SU-DHL-6 (cell line): ENCODE results near the gene RBM15.

ENCODE experiments used
- H2AFZ ChIP-seq: fragments of 200-600 bp; sonication (generic); 2 replicates; pipeline ENCODE4 v1.6.1; 2014; ENCODE audit warnings: low read depth, mild to moderate bottlenecking, moderate library complexity, mixed read lengths, antibody characterized with exemption, low read length; ENCODE audit not compliant: severe bottlenecking
- H3F3A ChIP-seq: fragments of 200-600 bp; shearing (Covaris generic); 2 replicates; pipeline ENCODE4 v1.6.0; 2016; ENCODE audit warnings: antibody characterized with exemption, mild to moderate bottlenecking; ENCODE audit not compliant: insufficient read depth
- H3K27ac ChIP-seq: fragments of 200-600 bp; sonication (generic); 2 replicates; pipeline ENCODE4 v1.5.1; 2016; ENCODE audit warnings: low read depth, mild to moderate bottlenecking, low read length, moderate library complexity, mixed read lengths
- H3K27me3 ChIP-seq: fragments of 200-600 bp; sonication (generic), shearing (Covaris generic); 2 replicates; pipeline ENCODE4 v1.6.0; 2014; ENCODE audit warnings: mild to moderate bottlenecking, low read length
- H3K36me3 ChIP-seq: fragments of 200-600 bp; sonication (generic); 2 replicates; pipeline ENCODE4 v1.6.1; 2014; ENCODE audit warnings: mild to moderate bottlenecking, low read length, mixed read lengths
- H3K4me2 ChIP-seq: fragments of 300-600, 200-600 bp; shearing (Covaris generic), sonication (generic); 2 replicates; pipeline ENCODE4 v1.6.0; 2014; ENCODE audit warnings: low read length, low read depth, mild to moderate bottlenecking; ENCODE audit not compliant: poor library complexity, severe bottlenecking
- H3K4me3 ChIP-seq: fragments of 200-600 bp; sonication (generic); 2 replicates; pipeline ENCODE4 v1.5.1; 2014; ENCODE audit warnings: antibody characterized with exemption, low read length, mild to moderate bottlenecking, mixed read lengths; ENCODE audit not compliant: insufficient read depth, poor library complexity, severe bottlenecking
- H3K79me2 ChIP-seq: fragments of 200-600 bp; sonication (generic); 2 replicates; pipeline ENCODE4 v1.6.1; 2014; ENCODE audit warnings: mild to moderate bottlenecking, low read length, moderate library complexity; ENCODE audit not compliant: insufficient read depth
- H3K9ac ChIP-seq: fragments of 200-600 bp; sonication (generic); 2 replicates; pipeline ENCODE4 v1.7.0; 2014; ENCODE audit warnings: mild to moderate bottlenecking, low read length
- H3K9me2 ChIP-seq: fragments of 200-600 bp; sonication (generic); replicated peaks from 2 replicates; pipeline ENCODE4 v1.6.1; 2014; ENCODE audit warnings: low read length; ENCODE audit not compliant: insufficient read depth
- H3K9me3 ChIP-seq: fragments of 200-600 bp; sonication (generic); 2 replicates; pipeline ENCODE4 v1.6.1; 2014; ENCODE audit warnings: low read length, mixed read lengths; ENCODE audit not compliant: insufficient read depth
- H4K20me1 ChIP-seq: fragments of 200-600 bp; sonication (generic); 2 replicates; pipeline ENCODE4 v1.6.1; 2014; ENCODE audit warnings: low read depth, mild to moderate bottlenecking, antibody characterized with exemption, low read length, moderate library complexity, mixed read lengths
- EZH2phosphoT487 ChIP-seq: fragments of 200-600 bp; sonication (generic), shearing (Covaris generic); conservative IDR thresholded peaks from 2 replicates; pipeline ENCODE4 v1.6.1; 2018; ENCODE audit warnings: mild to moderate bottlenecking, antibody characterized with exemption, low read length, moderate library complexity, mixed read lengths
- TF ChIP-seq, protein P1 (sequence below): fragments of 200-600 bp; sonication (generic); IDR thresholded peaks from one replicate; pipeline ENCODE4 v1.5.1; 2017; ENCODE audit warnings: antibody characterized with exemption, mild to moderate bottlenecking, low read length, moderate library complexity; ENCODE audit not compliant: insufficient read depth, poor library complexity, severe bottlenecking

The RBM15 gene

DNA sequence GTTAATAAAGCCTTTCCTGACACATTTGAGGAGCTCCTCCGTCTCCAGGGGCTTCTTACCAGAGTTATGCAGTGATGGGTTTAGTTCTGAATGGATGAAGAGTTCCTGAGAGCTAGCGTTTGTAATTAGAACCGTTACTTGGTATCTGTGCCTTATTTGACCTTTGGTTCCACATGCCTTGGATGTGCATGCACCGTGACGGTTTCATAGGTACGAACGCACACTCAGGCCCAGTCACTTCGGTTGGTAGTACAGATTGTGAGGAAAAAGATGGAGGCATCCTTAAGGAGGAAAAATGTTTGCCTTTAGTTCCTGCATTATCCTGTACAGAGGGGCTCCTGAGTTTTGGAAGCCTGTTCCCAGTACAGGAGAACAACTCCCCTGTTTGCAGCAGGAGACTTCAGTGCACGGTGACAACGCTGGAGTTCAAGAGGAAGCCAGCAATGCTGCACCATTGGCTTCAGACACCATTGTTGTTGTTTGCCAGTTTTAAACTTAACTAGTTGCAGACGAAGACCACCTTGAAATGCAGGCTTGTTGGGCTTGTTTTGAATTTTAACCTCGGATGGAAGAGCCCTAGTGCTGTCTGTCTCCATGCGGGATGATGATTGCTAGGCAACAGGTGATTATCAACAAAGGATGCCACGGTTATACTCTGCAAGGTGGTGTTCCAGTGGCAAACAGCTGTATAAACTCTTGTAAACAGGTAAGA lies 8.2 kb downstream of the RBM15 start:
- H3K9ac ChIP-seq, result no peak overlapping the region
- peaks cover 31% of the 10 kb centered on the region; the same call in 1 of the 2 replicates for H3F3A ChIP-seq
- no peaks in the 10 kb centered on the region for H3K27me3 ChIP-seq
- no peaks in the 10 kb centered on the region for H3K9me3 ChIP-seq
- peaks cover 77% of the 10 kb centered on the region for H4K20me1 ChIP-seq
- TF ChIP-seq, protein P1, sequence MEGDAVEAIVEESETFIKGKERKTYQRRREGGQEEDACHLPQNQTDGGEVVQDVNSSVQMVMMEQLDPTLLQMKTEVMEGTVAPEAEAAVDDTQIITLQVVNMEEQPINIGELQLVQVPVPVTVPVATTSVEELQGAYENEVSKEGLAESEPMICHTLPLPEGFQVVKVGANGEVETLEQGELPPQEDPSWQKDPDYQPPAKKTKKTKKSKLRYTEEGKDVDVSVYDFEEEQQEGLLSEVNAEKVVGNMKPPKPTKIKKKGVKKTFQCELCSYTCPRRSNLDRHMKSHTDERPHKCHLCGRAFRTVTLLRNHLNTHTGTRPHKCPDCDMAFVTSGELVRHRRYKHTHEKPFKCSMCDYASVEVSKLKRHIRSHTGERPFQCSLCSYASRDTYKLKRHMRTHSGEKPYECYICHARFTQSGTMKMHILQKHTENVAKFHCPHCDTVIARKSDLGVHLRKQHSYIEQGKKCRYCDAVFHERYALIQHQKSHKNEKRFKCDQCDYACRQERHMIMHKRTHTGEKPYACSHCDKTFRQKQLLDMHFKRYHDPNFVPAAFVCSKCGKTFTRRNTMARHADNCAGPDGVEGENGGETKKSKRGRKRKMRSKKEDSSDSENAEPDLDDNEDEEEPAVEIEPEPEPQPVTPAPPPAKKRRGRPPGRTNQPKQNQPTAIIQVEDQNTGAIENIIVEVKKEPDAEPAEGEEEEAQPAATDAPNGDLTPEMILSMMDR, result no peak
- TF ChIP-seq EZH2phosphoT487, result no peak
- H3K4me2 ChIP-seq, result peak overlapping the region; percentile 84
- H3K9me2 ChIP-seq, result no peaks in the 10 kb centered on the region
- H3K79me2 ChIP-seq, result peaks cover 100% of the 10 kb centered on the region
- peak overlapping the region; percentile 35; the same call in 1 of the 2 replicates for H3K27ac ChIP-seq
- no peak overlapping the region for H2AFZ ChIP-seq
- H3K4me3 ChIP-seq, result peak overlapping the region; percentile 28
- H3K36me3 ChIP-seq, result peaks cover 73% of the 10 kb centered on the region

- no peaks in the 10 kb centered on the region for H3K9me2 ChIP-seq
- H3K9me3 ChIP-seq, result no peaks in the 10 kb centered on the region
- H3F3A ChIP-seq, result peaks cover 31% of the 10 kb centered on the region; the same call in 1 of the 2 replicates
- no peak overlapping the region for H3K27ac ChIP-seq
- TF ChIP-seq, protein P1, result no peak
- TF ChIP-seq EZH2phosphoT487, result no peak
- peaks cover 66% of the 10 kb centered on the region for H3K36me3 ChIP-seq
- peaks cover 70% of the 10 kb centered on the region for H4K20me1 ChIP-seq
- no peak overlapping the region for H3K4me3 ChIP-seq
- H3K9ac ChIP-seq, result no peak overlapping the region
- H2AFZ ChIP-seq, result no peak overlapping the region
- peak overlapping the region; percentile 84 for H3K4me2 ChIP-seq
- H3K79me2 ChIP-seq, result peaks cover 100% of the 10 kb centered on the region
- H3K27me3 ChIP-seq, result no peaks in the 10 kb centered on the region
Observed at GRCh38 chr1:110348050-110348449, 8.9 kb downstream of the RBM15 start.

DNA sequence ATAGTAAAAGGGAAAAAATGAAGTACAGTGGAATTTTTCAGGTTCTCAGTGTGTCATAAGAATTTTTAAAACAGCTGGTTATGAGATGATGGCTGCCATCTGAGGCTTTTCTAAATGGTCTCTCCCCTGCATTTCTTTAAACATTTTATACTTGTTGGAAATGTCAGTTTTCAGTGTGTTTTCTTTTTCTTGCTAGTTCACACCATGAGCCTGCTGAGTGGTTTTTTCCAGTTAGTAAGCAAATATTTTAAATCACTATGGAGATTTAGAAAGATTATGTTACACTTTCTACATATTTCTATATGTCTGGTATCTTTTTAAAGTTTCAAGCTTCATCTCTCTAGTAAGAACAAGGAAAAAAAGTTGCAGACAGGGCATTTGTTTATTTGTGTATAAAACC lies 9.6 kb downstream of the RBM15 start:
- Histone ChIP-seq H2AFZ (no peak overlapping the region), H3K4me3 (no peak overlapping the region), H3K79me2 (peaks cover 100% of the 10 kb centered on the region), H3K9me2 (no peaks in the 10 kb centered on the region), H3K27me3 (no peaks in the 10 kb centered on the region), H3K9me3 (no peaks in the 10 kb centered on the region), H4K20me1 (peaks cover 68% of the 10 kb centered on the region), H3F3A (peaks cover 25% of the 10 kb centered on the region; the same call in 1 of the 2 replicates), H3K36me3 (peaks cover 59% of the 10 kb centered on the region), H3K27ac (no peak overlapping the region), H3K4me2 (peak overlapping the region; percentile 84), H3K9ac (peak overlapping the region; percentile 15; the same call in 1 of the 2 replicates)
- TF ChIP-seq, protein P1, result no peak
- TF ChIP-seq EZH2phosphoT487, result no peak
